ELR (cell line): Measurements from ENCODE around the gene GNAS-AS1.

Source experiments
- DNase-seq: peaks from one replicate; pipeline ENCODE4 v3.0.0-alpha.2; 2015; ENCODE audit warnings: low read depth

The GNAS-AS1 gene

DNA sequence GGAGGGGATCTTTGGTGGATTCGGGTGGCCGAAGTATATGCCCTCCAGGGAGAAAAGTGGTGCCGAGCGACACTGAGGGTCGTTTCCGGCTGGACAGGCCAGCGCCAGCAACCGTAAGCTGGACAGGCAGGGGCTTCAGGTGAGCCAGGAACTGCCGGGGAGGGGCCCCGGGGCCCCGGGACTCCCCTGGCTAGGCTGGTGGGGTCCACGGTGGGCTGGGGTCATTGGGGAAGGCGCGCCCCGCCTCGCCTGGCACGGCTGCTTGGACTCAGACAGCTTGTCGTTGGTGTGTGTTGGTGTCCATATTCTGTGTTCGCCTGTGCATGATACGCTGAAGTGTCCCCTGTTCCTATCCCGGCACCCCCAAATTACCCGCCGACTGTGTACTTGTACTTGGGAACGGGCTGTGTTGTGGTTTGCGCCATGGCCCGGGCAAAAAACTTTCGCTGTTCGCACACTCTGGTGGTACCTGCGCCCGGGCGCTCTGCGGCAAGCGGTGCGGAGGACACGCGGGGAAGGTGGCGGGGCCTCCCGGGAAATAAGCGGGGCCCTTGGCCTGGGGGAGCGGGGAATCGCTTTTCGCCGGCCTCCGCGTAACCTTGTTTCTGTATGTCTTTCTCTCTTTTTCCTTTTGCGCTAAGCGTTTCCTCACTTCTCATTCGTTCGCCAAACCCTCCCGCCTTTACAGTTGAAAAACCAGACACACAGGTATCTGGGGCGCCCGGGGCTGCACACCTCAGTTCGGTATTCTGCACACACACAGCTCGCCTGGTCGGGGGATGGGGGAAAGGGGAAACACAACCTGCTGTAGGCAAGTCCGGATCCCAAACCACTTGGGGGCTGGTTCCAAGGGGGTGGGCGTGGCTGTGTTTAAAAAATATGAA lies 5.0 kb upstream of the GNAS-AS1 start:
- DNase-seq, result no peak

- no peak for DNase-seq
These were observed 4.2 kb upstream of the GNAS-AS1 start for GRCh38 chr20:58854638-58855471.

GRCh38 chr20:58853976-58854637 lies 3.4 kb upstream of the GNAS-AS1 start:
- no peak for DNase-seq

GRCh38 chr20:58853466-58853865 lies 2.8 kb upstream of the GNAS-AS1 start:
- DNase-seq, result no peak

DNA sequence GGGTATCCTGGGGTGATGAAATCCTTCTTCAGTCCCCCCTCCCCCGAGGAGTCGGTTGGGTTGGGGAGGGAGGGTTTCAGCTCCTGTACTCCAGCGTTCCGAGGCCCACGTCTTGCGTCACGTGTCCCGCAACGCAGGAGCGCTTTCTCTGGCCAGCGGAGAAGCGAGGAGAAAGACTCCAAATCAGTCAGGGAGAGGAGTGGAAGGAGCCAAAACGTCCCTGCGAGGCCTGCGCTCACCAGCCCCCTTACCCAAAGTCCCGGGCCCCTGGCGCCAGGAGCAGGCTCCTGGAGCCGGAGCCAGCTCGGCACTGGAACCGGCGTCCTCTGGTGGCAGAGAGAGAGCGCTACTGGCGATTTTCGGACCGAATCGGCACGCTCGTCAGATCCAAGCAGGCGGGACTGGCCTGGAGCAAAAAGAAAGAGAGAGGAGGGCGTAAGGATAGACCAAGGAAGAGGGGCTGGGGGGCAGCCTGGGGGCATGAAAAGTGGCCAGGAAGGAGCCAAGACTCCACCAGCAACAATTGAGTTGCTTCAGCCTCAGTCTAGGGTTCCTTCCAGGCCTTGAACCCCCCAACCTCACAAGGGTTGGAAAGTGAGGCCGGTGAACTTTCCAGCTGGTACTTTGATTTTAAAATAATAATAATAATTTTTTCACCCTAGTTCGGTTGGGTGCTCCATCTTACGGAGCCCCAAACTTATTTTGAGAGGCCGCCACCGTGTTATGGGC lies 2.0 kb upstream of the GNAS-AS1 start, which contains the start of gene GNAS:
Gene GNAS, plus strand, starts transcription at position 174 of the 729 bp plus-strand sequence.
- DNase-seq, result peak; percentile 68

DNA sequence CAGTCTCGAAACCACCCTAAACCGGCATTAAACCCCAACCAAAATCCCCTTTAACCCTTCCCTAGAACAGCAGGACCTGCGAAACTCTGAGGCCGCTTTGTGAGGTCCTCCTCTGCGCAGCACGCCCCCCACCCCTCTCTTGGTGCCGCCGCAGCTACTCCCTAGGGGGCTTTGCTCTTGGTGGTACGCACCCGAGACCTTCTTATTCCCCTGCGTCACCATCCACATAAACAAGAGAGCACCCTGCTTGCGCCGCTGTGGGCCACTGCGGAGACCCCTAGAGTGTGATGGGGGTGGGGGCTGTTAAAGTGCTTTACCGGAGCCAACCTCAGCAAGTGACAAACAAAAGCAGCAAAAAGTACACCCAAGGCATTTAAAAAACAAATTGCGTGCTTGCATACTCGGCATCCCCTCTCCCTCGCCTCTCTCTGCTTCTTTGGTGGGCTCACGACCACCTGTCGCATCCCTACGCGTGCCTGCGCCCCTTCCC lies 1.3 kb upstream of the GNAS-AS1 start:
- no peak for DNase-seq

- DNase-seq, result no peak
These were observed 693 bp upstream of the GNAS-AS1 start for GRCh38 chr20:58851221-58851968.

DNA sequence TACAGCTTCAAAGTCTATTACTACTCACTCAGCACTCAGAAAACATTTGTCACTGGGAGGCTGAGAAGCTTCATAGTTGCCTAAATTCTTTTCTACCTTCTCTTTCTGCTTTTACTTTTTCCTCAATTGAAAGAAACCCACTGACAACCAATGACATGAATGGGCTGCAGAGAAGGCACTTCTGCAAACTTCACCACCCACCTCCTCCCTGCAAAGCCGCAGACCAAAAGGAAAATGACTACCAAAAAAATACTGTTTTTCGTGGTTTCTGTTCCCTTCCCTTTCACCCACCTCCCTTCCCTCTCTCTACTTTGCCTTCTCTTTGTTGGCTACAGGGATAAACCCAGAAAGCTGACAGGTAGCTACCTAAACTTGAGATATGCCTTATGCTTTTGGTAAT lies 3.2 kb downstream of the GNAS-AS1 start:
- DNase-seq, result no peak

DNA sequence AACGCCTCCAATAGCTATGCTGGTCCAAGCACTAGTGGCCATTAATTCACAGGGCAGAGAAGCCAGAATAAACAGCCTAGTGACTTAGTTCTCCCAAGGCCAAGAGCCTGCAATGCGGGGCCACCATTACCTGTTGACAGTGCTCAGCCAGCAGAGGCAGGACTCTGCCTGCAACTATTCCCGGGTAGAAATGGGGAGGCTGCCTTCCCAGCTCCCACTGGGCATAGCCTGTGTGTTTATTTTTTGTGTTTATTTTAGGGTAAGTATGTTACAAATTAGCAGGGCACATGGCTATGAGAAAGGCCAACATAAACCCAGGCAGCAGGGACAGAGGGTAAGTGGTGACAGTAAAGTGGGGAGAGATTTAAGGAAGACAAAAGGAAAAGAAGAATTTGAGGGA lies 5.0 kb downstream of the GNAS-AS1 start:
- DNase-seq, result no peak

- no peak for DNase-seq
These were observed 7.6 kb downstream of the GNAS-AS1 start for GRCh38 chr20:58843128-58843556.

GRCh38 chr20:58842276-58842675 lies 8.4 kb downstream of the GNAS-AS1 start:
- no peak for DNase-seq

- no peak for DNase-seq
These were observed 9.0 kb downstream of the GNAS-AS1 start for GRCh38 chr20:58841539-58842264.

- no peak for DNase-seq
These were observed 9.7 kb downstream of the GNAS-AS1 start for GRCh38 chr20:58840816-58841538.

GRCh38 chr20:58839991-58840747 lies 10.5 kb downstream of the GNAS-AS1 start:
- DNase-seq, result no peak

DNA sequence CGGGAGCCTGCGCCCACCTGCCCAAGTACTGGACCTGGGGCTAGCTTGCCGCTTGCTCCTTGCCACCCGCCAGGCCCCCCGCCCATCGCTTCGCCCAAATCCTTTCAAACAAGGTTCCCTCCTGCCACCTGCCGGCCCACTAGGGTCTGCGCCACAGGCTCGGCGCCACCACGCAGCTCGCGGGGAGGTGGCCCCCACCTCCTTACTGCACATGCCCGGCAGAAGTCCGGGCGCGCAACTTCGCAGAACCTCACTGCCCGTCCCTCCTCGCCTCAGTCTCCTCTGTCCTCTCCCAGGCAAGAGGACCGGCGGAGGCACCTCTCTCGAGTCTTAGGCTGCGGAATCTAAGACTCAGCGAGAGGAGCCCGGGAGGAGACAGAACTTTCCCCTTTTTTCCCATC lies 11.2 kb downstream of the GNAS-AS1 start:
- peak; percentile 56 for DNase-seq

DNA sequence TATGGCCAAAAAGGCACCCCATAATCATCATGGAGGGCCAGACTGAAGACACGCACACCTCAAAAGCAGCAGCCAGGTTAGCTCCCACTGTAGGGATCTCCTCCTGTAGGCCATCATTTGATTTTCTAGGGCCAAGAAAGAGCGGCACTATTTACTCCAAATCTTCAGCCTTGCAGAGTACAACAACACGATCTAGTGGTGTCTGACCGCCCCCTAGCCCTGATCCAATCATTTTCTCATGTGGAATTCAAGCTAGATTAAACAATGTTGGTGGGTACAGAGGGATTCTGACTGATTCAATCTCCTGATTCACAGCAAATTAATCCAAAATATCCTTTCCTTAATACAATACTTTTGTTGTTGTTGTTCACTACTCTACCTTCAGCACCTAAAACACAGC lies 12.5 kb downstream of the GNAS-AS1 start:
- DNase-seq, result no peak

GRCh38 chr20:58837717-58838116 lies 13.0 kb downstream of the GNAS-AS1 start:
- DNase-seq, result no peak

DNA sequence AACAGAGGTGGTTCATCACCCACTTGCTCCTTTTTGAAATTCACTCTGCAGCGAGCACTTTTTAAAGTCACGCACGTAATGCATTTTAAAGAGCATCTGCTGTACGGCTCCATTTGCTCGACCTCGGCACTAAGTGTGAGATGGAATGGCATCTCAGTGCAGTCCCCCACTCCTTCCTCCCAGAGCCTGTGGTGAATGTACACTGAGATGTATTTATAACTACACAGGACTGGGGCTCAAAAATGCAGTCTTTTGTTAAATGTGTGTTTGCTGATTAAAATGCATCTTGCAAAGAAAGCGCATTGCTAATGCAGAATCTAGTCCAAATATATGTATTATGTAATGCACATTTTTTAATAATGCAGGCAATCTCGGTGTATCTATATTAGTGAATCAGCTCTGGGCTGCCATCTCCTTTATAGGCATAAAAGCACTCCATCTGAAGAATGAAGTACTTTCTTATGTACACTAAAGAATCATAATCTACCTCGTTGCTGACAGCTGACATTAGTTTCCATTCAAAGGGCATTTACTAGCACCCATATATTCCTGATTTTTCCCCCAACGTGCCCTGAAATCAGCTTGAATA lies 14.0 kb downstream of the GNAS-AS1 start:
- DNase-seq, result no peak
